H54 (cell line): ENCODE measurements around the gene C3orf80.
A peak's percentile ranks its signal among the peaks of the same experiment; 100 is the strongest.
"Not testable (repeated sequence)": the region's sequence is repeated elsewhere in the genome, so short reads cannot be mapped to it uniquely, and the experiment has no call there.

Experiments
- DNase-seq: peaks from one replicate; pipeline ENCODE4 v3.0.0; 2011; ENCODE audit warnings: low spot score, mixed read lengths; ENCODE audit not compliant: insufficient read length
- FAIRE-seq: peaks from 3 replicates; lab custom pipeline; 2011; peaks lifted over from hg19 to GRCh38; lab: Jason Lieb, UNC
- POLR2A ChIP-seq: IDR thresholded peaks from 2 replicates; pipeline ENCODE4 v1.6.1; 2011; ENCODE audit warnings: low read depth, mild to moderate bottlenecking, low read length

The C3orf80 gene

GRCh38 chr3:160226026-160226907 lies 1.0 kb downstream of the C3orf80 start:
- no peak for TF ChIP-seq POLR2A
- no peak for FAIRE-seq
- DNase-seq, result no peak

GRCh38 chr3:160227419-160227818 lies 2.2 kb downstream of the C3orf80 start:
- TF ChIP-seq POLR2A, result no peak
- FAIRE-seq, result no peak

GRCh38 chr3:160232014-160232413 lies 6.8 kb downstream of the C3orf80 start:
- DNase-seq, result no peak
- no peak for FAIRE-seq
- no peak for TF ChIP-seq POLR2A

More at GRCh38 chr3:160227419-160227818, 2.2 kb downstream of the C3orf80 start:
- DNase-seq, result no peak

GRCh38 chr3:160240719-160241118 lies 15.5 kb downstream of the C3orf80 start:
- not testable (repeated sequence) for FAIRE-seq, DNase-seq

GRCh38 chr3:160245261-160245800 lies 20.1 kb downstream of the C3orf80 start:
- no peak for TF ChIP-seq POLR2A
- FAIRE-seq (no peak), DNase-seq (no peak)

GRCh38 chr3:160247766-160248165 lies 22.5 kb downstream of the C3orf80 start:
- FAIRE-seq (no peak), DNase-seq (no peak)
- TF ChIP-seq POLR2A, result no peak

- TF ChIP-seq POLR2A, result no peak
- FAIRE-seq, result peak; percentile 62
- DNase-seq, result no peak
These were observed 28.1 kb downstream of the C3orf80 start for GRCh38 chr3:160253298-160253697.

GRCh38 chr3:160257606-160258005 lies 32.4 kb downstream of the C3orf80 start:
- DNase-seq (no peak), FAIRE-seq (no peak)
- TF ChIP-seq POLR2A, result no peak

GRCh38 chr3:160259589-160259988 lies 34.4 kb downstream of the C3orf80 start:
- FAIRE-seq (no peak), DNase-seq (no peak)
- no peak for TF ChIP-seq POLR2A

- TF ChIP-seq POLR2A, result no peak
- FAIRE-seq, result peak; percentile 23
- no peak for DNase-seq
These were observed 35.5 kb downstream of the C3orf80 start for GRCh38 chr3:160260587-160261270.

GRCh38 chr3:160265088-160265487 lies 39.9 kb downstream of the C3orf80 start:
- TF ChIP-seq POLR2A, result no peak
- no peak for DNase-seq
- FAIRE-seq, result no peak
